CD14-positive monocyte (primary cell): Measurements from ENCODE around the gene CWH43. TPM values are rescaled to one million over a fixed set of nuclear protein-coding genes. Genes with fewer than 3 reads are reported as not detected.

ENCODE experiments used
- DNase-seq, 3 donors: peaks; one replicate each; pipeline ENCODE4 v3.0.0-alpha.2; 2011 to 2022
- H2AFZ ChIP-seq: 2 replicates; pipeline ENCODE4 v1.6.0; 2012; ENCODE audit warnings: mild to moderate bottlenecking, low read depth, low read length, inconsistent platforms; ENCODE audit not compliant: insufficient read depth, poor library complexity, severe bottlenecking
- H3K27ac ChIP-seq, 2 donors: 1 replicate in 1 of 2; 2 replicates in 1 of 2; pipeline ENCODE4 v1.5.1; 2012 to 2013; ENCODE audit warnings: low read length in 2 of 2, control low read depth in 1 of 2, inconsistent platforms in 1 of 2, low read depth in 1 of 2, mild to moderate bottlenecking in 1 of 2
- H3K27me3 ChIP-seq, 2 donors: one replicate each; pipeline versions ENCODE4 v1.6.0 to v1.6.1; 2011 to 2013; ENCODE audit warnings: low read length in 2 of 2; ENCODE audit not compliant: control insufficient read depth in 2 of 2, insufficient read depth in 2 of 2
- H3K36me3 ChIP-seq, 2 donors: replicated peaks in 1 of 2; 1 replicate in 1 of 2; 2 replicates in 1 of 2; pipeline versions ENCODE4 v1.5.1 to v1.6.1; 2012 to 2013; ENCODE audit warnings: low read length in 2 of 2, control low read depth in 1 of 2, inconsistent platforms in 1 of 2, mild to moderate bottlenecking in 1 of 2; ENCODE audit not compliant: insufficient read depth in 2 of 2, control insufficient read depth in 1 of 2
- H3K4me1 ChIP-seq, 2 donors: 1 replicate in 1 of 2; 2 replicates in 1 of 2; pipeline versions ENCODE4 v1.5.1 to v1.6.1; 2012 to 2013; ENCODE audit warnings: low read length in 2 of 2, control low read depth in 1 of 2, inconsistent platforms in 1 of 2, mild to moderate bottlenecking in 1 of 2, moderate library complexity in 1 of 2; ENCODE audit not compliant: insufficient read depth in 2 of 2, control insufficient read depth in 1 of 2
- H3K4me2 ChIP-seq: replicated peaks from 2 replicates; pipeline ENCODE3; 2012; ENCODE audit warnings: low read length, moderate library complexity, mild to moderate bottlenecking; ENCODE audit not compliant: poor library complexity, severe bottlenecking; ENCODE audit errors: extremely low read depth
- H3K4me3 ChIP-seq, 3 experiments: fragments of 200-600 bp in 1 of 3; sonication (generic) in 1 of 3; replicated peaks in 1 of 3; 1 replicate in 2 of 3; 2 replicates in 1 of 3; pipeline ENCODE4 v1.5.1; 2011 to 2013; ENCODE audit warnings: low read length in 3 of 3, mild to moderate bottlenecking in 3 of 3, control low read depth in 2 of 3, low read depth in 2 of 3, inconsistent platforms in 1 of 3, moderate library complexity in 1 of 3
- H3K79me2 ChIP-seq: 2 replicates; pipeline ENCODE4 v1.6.0; 2012; ENCODE audit warnings: mild to moderate bottlenecking, control low read depth, inconsistent platforms, low read length, moderate library complexity; ENCODE audit not compliant: insufficient read depth
- H3K9ac ChIP-seq: 2 replicates; pipeline ENCODE4 v1.6.0; 2017; ENCODE audit warnings: low read length, mild to moderate bottlenecking; ENCODE audit not compliant: insufficient read depth, poor library complexity, severe bottlenecking
- H3K9me3 ChIP-seq, 2 donors: replicated peaks in 1 of 2; 1 replicate in 1 of 2; 2 replicates in 1 of 2; pipeline versions ENCODE4 v1.5.1 to v1.6.1; 2012 to 2013; ENCODE audit warnings: low read length in 2 of 2, control low read depth in 1 of 2; ENCODE audit not compliant: control insufficient read depth in 1 of 2, insufficient read depth in 1 of 2
- H4K20me1 ChIP-seq: 2 replicates; pipeline ENCODE4 v1.6.0; 2012; ENCODE audit warnings: mild to moderate bottlenecking, low read length, control low read depth, moderate library complexity; ENCODE audit not compliant: insufficient read depth
- H3K27ac Mint-ChIP-seq, 7 donors: one replicate each; pipeline ENCODE4 v1.8.0; 2020; ENCODE audit warnings: mild to moderate bottlenecking in 7 of 7, mixed read lengths in 7 of 7, moderate library complexity in 6 of 7, inconsistent platforms in 2 of 7
- H3K27me3 Mint-ChIP-seq, 3 donors: one replicate each; pipeline ENCODE4 v1.8.0; 2021 to 2022; ENCODE audit warnings: low read depth in 3 of 3, mild to moderate bottlenecking in 3 of 3, mixed read lengths in 3 of 3, moderate library complexity in 3 of 3, inconsistent platforms in 1 of 3
- H3K36me3 Mint-ChIP-seq, 2 donors: one replicate each; pipeline ENCODE4 v1.8.0; 2020; ENCODE audit warnings: mixed read lengths in 2 of 2, inconsistent platforms in 1 of 2, mild to moderate bottlenecking in 1 of 2
- H3K4me1 Mint-ChIP-seq: one replicate; pipeline ENCODE4 v1.8.0; 2020; ENCODE audit warnings: mild to moderate bottlenecking, mixed read lengths
- H3K4me3 Mint-ChIP-seq, 2 donors: one replicate each; pipeline ENCODE4 v1.8.0; 2020; ENCODE audit warnings: mild to moderate bottlenecking in 2 of 2, mixed read lengths in 2 of 2, moderate library complexity in 1 of 2
- H3K9me3 Mint-ChIP-seq, 7 donors: one replicate each; pipeline ENCODE4 v1.8.0; 2020 to 2022; ENCODE audit warnings: mixed read lengths in 7 of 7, mild to moderate bottlenecking in 6 of 7, moderate library complexity in 6 of 7, inconsistent platforms in 2 of 7
- WGBS: methylation state at CpG from one replicate; pipeline ENCODE4 v1.1.5; 2013; ENCODE audit warnings: missing lambda C conversion rate; ENCODE audit not compliant: insufficient coverage; 5-methylcytosine and 5-hydroxymethylcytosine counted together
- intact Hi-C, 2 donors: fragments of 100-400 bp; cut with micrococcal nuclease; formaldehyde crosslinking; loops; one replicate each; pipeline versions ENCODE4 v1.15.0 to v1.15.1; 2023
- polyA plus RNA-seq, 3 donors: library from polyadenylated mRNA; depleted of rRNA in 1 of 3; unstranded in 2 of 3; stranded (reverse) in 1 of 3; fragments of 300-500 nt in 2 of 3; fragments of >200 nt in 1 of 3; fragmentation: Illumina TruSeq in 2 of 3; gene quantifications; 1 replicate in 2 of 3; 2 replicates in 1 of 3; pipeline ENCODE4 v1.2.3, GENCODE V29; 2012 to 2021
- TF ChIP-seq, protein P1 (sequence below): fragments of 200-600 bp; IDR thresholded peaks from one replicate; pipeline ENCODE4 v1.8.0; 2022; ENCODE audit warnings: antibody characterized with exemption, mild to moderate bottlenecking

CWH43 gene
- polyA plus RNA-seq, 3 donors = not detected

DNA sequence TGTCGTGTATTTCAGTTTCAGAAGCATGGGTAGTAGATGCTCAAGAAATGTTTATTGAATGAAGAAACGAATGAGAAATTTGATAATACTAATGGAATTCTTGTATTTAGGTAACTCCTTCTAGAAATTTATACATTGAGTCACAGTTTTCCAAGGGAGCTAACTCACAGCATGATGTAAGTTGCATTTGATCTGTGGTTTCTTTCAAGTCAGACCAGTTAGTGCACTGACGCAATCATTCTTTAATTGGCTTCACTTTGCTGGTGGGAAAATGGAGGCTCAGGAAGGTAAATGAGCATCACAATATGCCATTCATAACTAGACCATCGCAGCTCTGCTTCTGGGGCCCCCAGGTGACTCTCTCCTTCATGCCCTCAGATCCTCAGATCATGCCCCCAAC is 17.3 kb upstream of the CWH43 start:
- intact Hi-C loops = no loop called here
- WGBS = 67% methylated on average over 1 of the region's 4 CpGs
- H3K9me3 Mint-ChIP-seq = peaks cover 0 to 4% (median 0%) of the 10 kb centered on the region in 7 donors
- Histone ChIP-seq H2AFZ (no peak overlapping the region), H3K9ac (no peak overlapping the region), H3K4me2 (no peak overlapping the region), H3K4me3 (no peak overlapping the region), H4K20me1 (no peaks in the 10 kb centered on the region), H3K9me3 (no peaks in the 10 kb centered on the region), H3K79me2 (no peaks in the 10 kb centered on the region), H3K4me1 (no peaks in the 10 kb centered on the region), H3K36me3 (no peaks in the 10 kb centered on the region), H3K27ac (no peak overlapping the region), H3K27me3 (no peaks in the 10 kb centered on the region)
- TF ChIP-seq, protein P1, sequence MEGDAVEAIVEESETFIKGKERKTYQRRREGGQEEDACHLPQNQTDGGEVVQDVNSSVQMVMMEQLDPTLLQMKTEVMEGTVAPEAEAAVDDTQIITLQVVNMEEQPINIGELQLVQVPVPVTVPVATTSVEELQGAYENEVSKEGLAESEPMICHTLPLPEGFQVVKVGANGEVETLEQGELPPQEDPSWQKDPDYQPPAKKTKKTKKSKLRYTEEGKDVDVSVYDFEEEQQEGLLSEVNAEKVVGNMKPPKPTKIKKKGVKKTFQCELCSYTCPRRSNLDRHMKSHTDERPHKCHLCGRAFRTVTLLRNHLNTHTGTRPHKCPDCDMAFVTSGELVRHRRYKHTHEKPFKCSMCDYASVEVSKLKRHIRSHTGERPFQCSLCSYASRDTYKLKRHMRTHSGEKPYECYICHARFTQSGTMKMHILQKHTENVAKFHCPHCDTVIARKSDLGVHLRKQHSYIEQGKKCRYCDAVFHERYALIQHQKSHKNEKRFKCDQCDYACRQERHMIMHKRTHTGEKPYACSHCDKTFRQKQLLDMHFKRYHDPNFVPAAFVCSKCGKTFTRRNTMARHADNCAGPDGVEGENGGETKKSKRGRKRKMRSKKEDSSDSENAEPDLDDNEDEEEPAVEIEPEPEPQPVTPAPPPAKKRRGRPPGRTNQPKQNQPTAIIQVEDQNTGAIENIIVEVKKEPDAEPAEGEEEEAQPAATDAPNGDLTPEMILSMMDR = no peak
- H3K27me3 Mint-ChIP-seq = peaks cover 2% of the 10 kb centered on the region in 3 donors
- no peak overlapping the region for H3K27ac Mint-ChIP-seq
- no peak overlapping the region for H3K4me3 Mint-ChIP-seq
- H3K4me1 Mint-ChIP-seq = no peaks in the 10 kb centered on the region
- no peak for DNase-seq
- no peaks in the 10 kb centered on the region for H3K36me3 Mint-ChIP-seq

GRCh38 chr4:48970471-48970921 is 15.6 kb upstream of the CWH43 start:
- no peak overlapping the region for H3K4me2 ChIP-seq

More at GRCh38 chr4:48970471-48970921, 15.6 kb upstream of the CWH43 start:
- no peak overlapping the region for H3K4me3 ChIP-seq
- no peak for DNase-seq
- no peaks in the 10 kb centered on the region for H3K36me3 ChIP-seq
- intact Hi-C loops = no loop called here
- no peak overlapping the region for H3K27ac Mint-ChIP-seq
- H3K79me2 ChIP-seq = no peaks in the 10 kb centered on the region
- H2AFZ ChIP-seq = no peak overlapping the region
- no peaks in the 10 kb centered on the region for H3K36me3 Mint-ChIP-seq
- H3K9me3 ChIP-seq = no peaks in the 10 kb centered on the region
- H3K9me3 Mint-ChIP-seq = peaks cover 0 to 4% (median 0%) of the 10 kb centered on the region in 7 donors
- H3K9ac ChIP-seq = no peak overlapping the region
- TF ChIP-seq, protein P1 = no peak
- peaks cover 0 to 3% of the 10 kb centered on the region in 2 donors for H3K27me3 ChIP-seq
- 95% methylated on average over 2 of the region's 3 CpGs for WGBS
- no peaks in the 10 kb centered on the region for H3K4me1 Mint-ChIP-seq
- H3K27me3 Mint-ChIP-seq = peaks cover 0 to 5% (median 5%) of the 10 kb centered on the region in 3 donors
- no peaks in the 10 kb centered on the region for H4K20me1 ChIP-seq
- H3K4me3 Mint-ChIP-seq = no peak overlapping the region
- H3K4me1 ChIP-seq = no peaks in the 10 kb centered on the region
- no peak overlapping the region for H3K27ac ChIP-seq
